Fibroblast of villous mesenchyme (primary cell): ENCODE data around the gene NFKBIE. TPM values are rescaled to one million over a fixed set of nuclear protein-coding genes. Genes with fewer than 3 reads are reported as not detected.

ENCODE experiments used
- DNase-seq: peaks from one replicate; pipeline ENCODE4 v3.0.0-alpha.2; 2010; ENCODE audit warnings: low read depth
- H3K4me3 ChIP-seq: 2 replicates; pipeline ENCODE4 v1.5.1; 2011; ENCODE audit warnings: low read depth, mild to moderate bottlenecking, low read length
- total RNA-seq: library from RNA; depleted of rRNA; stranded (reverse); fragments of >200 nt; gene quantifications from 2 replicates; pipeline ENCODE4 v1.2.3, GENCODE V29; 2012
- TF ChIP-seq, protein P1 (sequence below): IDR thresholded peaks from 2 replicates; pipeline ENCODE4 v1.5.1; 2012; ENCODE audit warnings: low read depth, mild to moderate bottlenecking, low read length; ENCODE audit not compliant: insufficient read depth

The NFKBIE gene
- total RNA-seq, 1 donor: 17.7 TPM

- no peak overlapping the region for H3K4me3 ChIP-seq
- TF ChIP-seq, protein P1, sequence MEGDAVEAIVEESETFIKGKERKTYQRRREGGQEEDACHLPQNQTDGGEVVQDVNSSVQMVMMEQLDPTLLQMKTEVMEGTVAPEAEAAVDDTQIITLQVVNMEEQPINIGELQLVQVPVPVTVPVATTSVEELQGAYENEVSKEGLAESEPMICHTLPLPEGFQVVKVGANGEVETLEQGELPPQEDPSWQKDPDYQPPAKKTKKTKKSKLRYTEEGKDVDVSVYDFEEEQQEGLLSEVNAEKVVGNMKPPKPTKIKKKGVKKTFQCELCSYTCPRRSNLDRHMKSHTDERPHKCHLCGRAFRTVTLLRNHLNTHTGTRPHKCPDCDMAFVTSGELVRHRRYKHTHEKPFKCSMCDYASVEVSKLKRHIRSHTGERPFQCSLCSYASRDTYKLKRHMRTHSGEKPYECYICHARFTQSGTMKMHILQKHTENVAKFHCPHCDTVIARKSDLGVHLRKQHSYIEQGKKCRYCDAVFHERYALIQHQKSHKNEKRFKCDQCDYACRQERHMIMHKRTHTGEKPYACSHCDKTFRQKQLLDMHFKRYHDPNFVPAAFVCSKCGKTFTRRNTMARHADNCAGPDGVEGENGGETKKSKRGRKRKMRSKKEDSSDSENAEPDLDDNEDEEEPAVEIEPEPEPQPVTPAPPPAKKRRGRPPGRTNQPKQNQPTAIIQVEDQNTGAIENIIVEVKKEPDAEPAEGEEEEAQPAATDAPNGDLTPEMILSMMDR: no peak
- DNase-seq: peak; percentile 27
Measured at GRCh38 chr6:44285552-44286284, 20.4 kb upstream of the NFKBIE start.

- H3K4me3 ChIP-seq: no peak overlapping the region
- TF ChIP-seq, protein P1: no peak
- DNase-seq: no peak
Measured at GRCh38 chr6:44284867-44285266, 19.5 kb upstream of the NFKBIE start.

- DNase-seq: no peak
- no peak overlapping the region for H3K4me3 ChIP-seq
- TF ChIP-seq, protein P1: no peak
Measured at GRCh38 chr6:44284121-44284520, 18.8 kb upstream of the NFKBIE start.

DNA sequence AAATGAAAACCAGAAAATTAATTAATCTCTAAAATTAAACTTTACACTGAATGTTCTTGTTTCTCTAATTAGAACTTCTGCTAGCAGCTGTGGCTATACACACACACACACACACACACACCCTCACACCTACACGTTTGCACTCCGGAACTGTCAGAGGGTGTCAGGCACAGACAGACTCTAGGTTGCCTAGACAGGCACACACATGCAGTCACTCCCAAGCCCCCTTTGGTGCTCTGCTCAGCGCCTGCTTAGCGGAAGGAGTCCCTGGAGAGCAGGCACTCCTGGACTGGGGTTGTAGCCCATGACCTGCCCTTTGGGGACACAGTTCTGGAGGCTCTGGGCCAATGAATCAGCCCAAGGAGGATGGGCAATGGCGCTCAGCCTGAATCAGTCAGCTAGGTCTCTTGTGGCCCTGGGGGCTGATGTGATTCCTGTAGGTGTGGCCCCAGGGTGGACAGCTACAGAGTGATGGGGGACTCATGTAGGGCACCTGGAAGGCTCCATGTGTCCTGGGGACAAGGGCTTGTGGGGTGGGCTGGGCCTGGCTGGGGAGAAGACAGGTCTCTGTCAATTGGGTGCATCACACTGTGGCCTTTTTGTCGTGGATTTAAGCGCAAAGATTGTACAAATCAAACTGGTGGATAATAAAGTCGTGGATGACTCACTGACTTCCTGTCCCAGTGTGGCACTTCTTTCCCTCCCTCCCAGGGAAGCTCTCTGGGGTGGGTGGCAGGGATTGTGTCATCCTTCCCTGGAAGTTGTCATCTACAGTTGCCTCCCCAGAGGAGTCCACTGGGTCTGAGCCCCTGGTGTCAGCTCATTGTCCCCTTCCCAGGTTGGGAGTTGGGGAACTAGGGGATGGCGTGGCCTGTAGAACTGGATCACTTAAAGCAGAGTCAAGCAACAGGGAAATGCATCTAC is 13.7 kb upstream of the NFKBIE start:
- TF ChIP-seq, protein P1: no peak
- DNase-seq: no peak
- H3K4me3 ChIP-seq: no peak overlapping the region

- H3K4me3 ChIP-seq: no peak overlapping the region
- TF ChIP-seq, protein P1: no peak
- no peak for DNase-seq
Measured at GRCh38 chr6:44278315-44278714, 13.0 kb upstream of the NFKBIE start.

- no peak overlapping the region for H3K4me3 ChIP-seq
- TF ChIP-seq, protein P1: no peak
- DNase-seq: no peak
Measured at GRCh38 chr6:44277763-44278162, 12.4 kb upstream of the NFKBIE start.
